ENCODE data around the gene HEYL.

- TF ChIP-seq CTCF (IDR thresholded peaks at IDR 0.05 in 4 of 5, conservative IDR thresholded peaks at IDR 0.05 in 1 of 5) (no peak), POLR2A (IDR thresholded peaks at IDR 0.05) (no peak)
Observed at GRCh38 chr1:39638965-39639304, 508 bp downstream of the HEYL start.
